Measurements from ENCODE around the gene MYH10. TPM values are rescaled to one million over a fixed set of nuclear protein-coding genes. Genes with fewer than 3 reads are reported as not detected.
A peak's percentile ranks its signal among the peaks of the same experiment; 100 is the strongest.

Gene MYH10
- total RNA-seq, 1 donor from 2014 or later, result 429 TPM

- Mint-ChIP-seq H3K27ac (ENCODE audit: unreplicated experiment) (no peak overlapping the region), H3K4me1 (ENCODE audit: unreplicated experiment) (peaks cover 20% of the 10 kb centered on the region), H3K27me3 (ENCODE audit: unreplicated experiment) (peaks cover 4% of the 10 kb centered on the region), H3K9me3 (ENCODE audit: unreplicated experiment) (no peaks in the 10 kb centered on the region), H3K36me3 (ENCODE audit: low read depth, unreplicated experiment) (peaks cover 34% of the 10 kb centered on the region), H3K4me3 (ENCODE audit: unreplicated experiment) (no peak overlapping the region)
- DNase-seq (ENCODE audit: low spot score), result no peak
- TF ChIP-seq, protein P1, sequence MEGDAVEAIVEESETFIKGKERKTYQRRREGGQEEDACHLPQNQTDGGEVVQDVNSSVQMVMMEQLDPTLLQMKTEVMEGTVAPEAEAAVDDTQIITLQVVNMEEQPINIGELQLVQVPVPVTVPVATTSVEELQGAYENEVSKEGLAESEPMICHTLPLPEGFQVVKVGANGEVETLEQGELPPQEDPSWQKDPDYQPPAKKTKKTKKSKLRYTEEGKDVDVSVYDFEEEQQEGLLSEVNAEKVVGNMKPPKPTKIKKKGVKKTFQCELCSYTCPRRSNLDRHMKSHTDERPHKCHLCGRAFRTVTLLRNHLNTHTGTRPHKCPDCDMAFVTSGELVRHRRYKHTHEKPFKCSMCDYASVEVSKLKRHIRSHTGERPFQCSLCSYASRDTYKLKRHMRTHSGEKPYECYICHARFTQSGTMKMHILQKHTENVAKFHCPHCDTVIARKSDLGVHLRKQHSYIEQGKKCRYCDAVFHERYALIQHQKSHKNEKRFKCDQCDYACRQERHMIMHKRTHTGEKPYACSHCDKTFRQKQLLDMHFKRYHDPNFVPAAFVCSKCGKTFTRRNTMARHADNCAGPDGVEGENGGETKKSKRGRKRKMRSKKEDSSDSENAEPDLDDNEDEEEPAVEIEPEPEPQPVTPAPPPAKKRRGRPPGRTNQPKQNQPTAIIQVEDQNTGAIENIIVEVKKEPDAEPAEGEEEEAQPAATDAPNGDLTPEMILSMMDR (IDR thresholded peaks at IDR 0.05; ENCODE audit: unreplicated experiment), result no peak
These were observed 8.9 kb downstream of the MYH10 start for GRCh38 chr17:8621585-8621984.

- no peak overlapping the region for H3K27ac Mint-ChIP-seq (ENCODE audit: unreplicated experiment)
These were observed 11.2 kb downstream of the MYH10 start for GRCh38 chr17:8619294-8619693.

GRCh38 chr17:8618825-8619224, 11.7 kb downstream of the MYH10 start:
- peaks cover 17% of the 10 kb centered on the region for H3K4me1 Mint-ChIP-seq (ENCODE audit: unreplicated experiment)
- H3K36me3 Mint-ChIP-seq (ENCODE audit: low read depth, unreplicated experiment), result peaks cover 33% of the 10 kb centered on the region
- no peak overlapping the region for H3K4me3 Mint-ChIP-seq (ENCODE audit: unreplicated experiment)
- H3K9me3 Mint-ChIP-seq (ENCODE audit: unreplicated experiment), result no peaks in the 10 kb centered on the region
- DNase-seq (ENCODE audit: low spot score), result no peak
- H3K27me3 Mint-ChIP-seq (ENCODE audit: unreplicated experiment), result peaks cover 4% of the 10 kb centered on the region
- H3K27ac Mint-ChIP-seq (ENCODE audit: unreplicated experiment), result no peak overlapping the region
- TF ChIP-seq, protein P1 (IDR thresholded peaks at IDR 0.05; ENCODE audit: unreplicated experiment), result no peak

More at GRCh38 chr17:8619294-8619693, 11.2 kb downstream of the MYH10 start:
- TF ChIP-seq, protein P1 (IDR thresholded peaks at IDR 0.05; ENCODE audit: unreplicated experiment), result no peak
- Mint-ChIP-seq H3K9me3 (ENCODE audit: unreplicated experiment) (no peaks in the 10 kb centered on the region), H3K4me1 (ENCODE audit: unreplicated experiment) (peaks cover 20% of the 10 kb centered on the region), H3K4me3 (ENCODE audit: unreplicated experiment) (no peak overlapping the region), H3K36me3 (ENCODE audit: low read depth, unreplicated experiment) (peaks cover 35% of the 10 kb centered on the region), H3K27me3 (ENCODE audit: unreplicated experiment) (peaks cover 4% of the 10 kb centered on the region)
- DNase-seq (ENCODE audit: low spot score), result no peak

- no peak overlapping the region for H3K27ac Mint-ChIP-seq (ENCODE audit: unreplicated experiment)
- no peak for DNase-seq (ENCODE audit: low spot score)
- no peak overlapping the region for H3K4me3 Mint-ChIP-seq (ENCODE audit: unreplicated experiment)
- H3K9me3 Mint-ChIP-seq (ENCODE audit: unreplicated experiment), result no peaks in the 10 kb centered on the region
- TF ChIP-seq, protein P1 (IDR thresholded peaks at IDR 0.05; ENCODE audit: unreplicated experiment), result no peak
- H3K4me1 Mint-ChIP-seq (ENCODE audit: unreplicated experiment), result peaks cover 2% of the 10 kb centered on the region
- H3K27me3 Mint-ChIP-seq (ENCODE audit: unreplicated experiment), result no peaks in the 10 kb centered on the region
- H3K36me3 Mint-ChIP-seq (ENCODE audit: low read depth, unreplicated experiment), result peaks cover 25% of the 10 kb centered on the region
These were observed 15.5 kb downstream of the MYH10 start for GRCh38 chr17:8614988-8615387.

DNA sequence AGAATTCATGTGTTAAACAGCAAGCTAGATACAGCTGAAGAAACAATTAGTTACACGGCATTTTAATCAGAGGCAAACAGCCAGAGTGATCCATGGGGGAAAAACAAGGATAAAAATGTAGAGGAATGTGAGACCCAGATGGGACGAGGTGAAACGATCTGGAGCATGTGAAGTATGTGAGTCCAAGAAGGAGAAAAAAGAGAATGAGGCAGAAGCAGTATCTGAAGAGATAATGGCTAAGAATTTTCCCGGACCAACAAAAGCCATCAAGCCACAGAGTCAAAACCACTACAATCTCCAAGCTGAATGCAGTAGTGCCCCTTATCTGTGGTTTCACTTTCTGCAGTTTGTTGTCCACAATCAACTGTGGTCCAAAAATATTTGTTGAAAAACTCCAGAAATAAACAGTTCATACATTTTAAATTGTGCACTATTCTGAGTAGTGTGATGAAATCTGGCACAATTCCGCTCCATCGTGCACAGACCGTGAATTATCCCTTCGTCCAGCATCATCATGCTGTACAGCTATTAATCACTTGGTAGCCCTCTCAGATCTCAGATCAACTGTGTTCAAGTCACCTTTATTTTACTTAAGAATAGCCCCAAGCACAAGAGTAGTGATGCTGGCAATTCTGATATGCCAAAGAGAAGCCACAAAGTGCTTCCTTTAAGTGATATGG, 18.8 kb downstream of the MYH10 start:
- Mint-ChIP-seq H3K36me3 (ENCODE audit: low read depth, unreplicated experiment) (peaks cover 21% of the 10 kb centered on the region), H3K4me1 (ENCODE audit: unreplicated experiment) (peaks cover 24% of the 10 kb centered on the region), H3K27ac (ENCODE audit: unreplicated experiment) (peak overlapping the region; percentile 15), H3K4me3 (ENCODE audit: unreplicated experiment) (peak overlapping the region; percentile 68), H3K9me3 (ENCODE audit: unreplicated experiment) (no peaks in the 10 kb centered on the region), H3K27me3 (ENCODE audit: unreplicated experiment) (no peaks in the 10 kb centered on the region)
- DNase-seq (ENCODE audit: low spot score), result no peak
- TF ChIP-seq, protein P1 (IDR thresholded peaks at IDR 0.05; ENCODE audit: unreplicated experiment), result no peak
